Mesenchymal stem cell (in vitro differentiated cells and primary cell): Measurements from ENCODE around the gene C22orf39.
A peak's percentile ranks its signal among the peaks of the same experiment; 100 is the strongest.

Source experiments
- DNase-seq: peaks from one replicate; pipeline ENCODE4 v3.0.0-alpha.2; 2013
- H2AFZ ChIP-seq: one replicate; pipeline ENCODE4 v1.6.1; 2013; ENCODE audit warnings: low read depth, mild to moderate bottlenecking, control low read depth, inconsistent platforms, low read length, moderate library complexity
- H2AK5ac ChIP-seq: 2 replicates; pipeline ENCODE4 v1.6.1; 2013; ENCODE audit warnings: low read length, moderate library complexity, mild to moderate bottlenecking, inconsistent platforms; ENCODE audit not compliant: severe bottlenecking
- H2BK120ac ChIP-seq: one replicate; pipeline ENCODE4 v1.6.1; 2013; ENCODE audit warnings: low read depth, mild to moderate bottlenecking, inconsistent platforms, low read length, moderate library complexity
- H2BK12ac ChIP-seq, 2 experiments: one replicate each; pipeline ENCODE4 v1.6.1; 2013; ENCODE audit warnings: inconsistent platforms in 2 of 2, low read length in 2 of 2, mild to moderate bottlenecking in 2 of 2, moderate library complexity in 2 of 2, control low read depth in 1 of 2
- H2BK15ac ChIP-seq: one replicate; pipeline ENCODE4 v1.6.1; 2013; ENCODE audit warnings: mild to moderate bottlenecking, low read depth, inconsistent platforms; ENCODE audit not compliant: poor library complexity, severe bottlenecking
- H2BK5ac ChIP-seq: 2 replicates; pipeline ENCODE4 v1.6.1; 2013; ENCODE audit warnings: low read depth, mild to moderate bottlenecking, low read length, control low read depth, inconsistent platforms; ENCODE audit not compliant: poor library complexity, severe bottlenecking
- H3K14ac ChIP-seq, 2 experiments: one replicate each; pipeline ENCODE4 v1.6.1; 2013; ENCODE audit warnings: inconsistent platforms in 2 of 2, low read length in 2 of 2, control low read depth in 1 of 2, mild to moderate bottlenecking in 1 of 2, moderate library complexity in 1 of 2
- H3K18ac ChIP-seq, 2 experiments: one replicate each; pipeline ENCODE4 v1.6.1; 2013; ENCODE audit warnings: inconsistent platforms in 2 of 2, low read length in 2 of 2, control low read depth in 1 of 2, low read depth in 1 of 2, mild to moderate bottlenecking in 1 of 2
- H3K23ac ChIP-seq, 2 experiments: one replicate each; pipeline ENCODE4 v1.6.1; 2013; ENCODE audit warnings: inconsistent platforms in 2 of 2, low read length in 2 of 2, mild to moderate bottlenecking in 2 of 2, moderate library complexity in 2 of 2, control low read depth in 1 of 2
- H3K27ac ChIP-seq: 2 replicates; pipeline ENCODE4 v1.5.1; 2013; ENCODE audit warnings: mild to moderate bottlenecking, moderate library complexity, low read length, control low read depth, inconsistent platforms; ENCODE audit not compliant: poor library complexity, severe bottlenecking
- H3K27me3 ChIP-seq, 2 experiments: 2 replicates each; pipeline versions ENCODE4 v1.6.1 to v1.7.0; 2013; ENCODE audit warnings: low read length in 2 of 2, mild to moderate bottlenecking in 2 of 2, moderate library complexity in 2 of 2, control low read depth in 1 of 2, inconsistent platforms in 1 of 2; ENCODE audit not compliant: control insufficient read depth in 1 of 2, insufficient read depth in 1 of 2
- H3K36me3 ChIP-seq, 2 experiments: 2 replicates each; pipeline versions ENCODE4 v1.6.1 to v1.7.0; 2013; ENCODE audit warnings: low read length in 2 of 2, control low read depth in 1 of 2, inconsistent platforms in 1 of 2, low read depth in 1 of 2, mild to moderate bottlenecking in 1 of 2; ENCODE audit not compliant: insufficient read depth in 2 of 2, control insufficient read depth in 1 of 2
- H3K4ac ChIP-seq, 2 experiments: one replicate each; pipeline ENCODE4 v1.6.1; 2013; ENCODE audit warnings: inconsistent platforms in 2 of 2, low read length in 2 of 2, mild to moderate bottlenecking in 2 of 2, moderate library complexity in 2 of 2, control low read depth in 1 of 2, low read depth in 1 of 2
- H3K4me1 ChIP-seq: 2 replicates; pipeline ENCODE4 v1.6.1; 2013; ENCODE audit warnings: low read depth, low read length, control low read depth; ENCODE audit not compliant: control insufficient read depth, insufficient read depth
- H3K4me2 ChIP-seq: 2 replicates; pipeline ENCODE4 v1.6.1; 2013; ENCODE audit warnings: low read length, mild to moderate bottlenecking, inconsistent platforms; ENCODE audit not compliant: poor library complexity, severe bottlenecking
- H3K4me3 ChIP-seq, 2 experiments: 2 replicates each; pipeline versions ENCODE4 v1.5.1 to v1.7.0; 2013; ENCODE audit warnings: low read length in 2 of 2, mild to moderate bottlenecking in 2 of 2, control low read depth in 1 of 2, low read depth in 1 of 2; ENCODE audit not compliant: insufficient read depth in 1 of 2
- H3K79me1 ChIP-seq: replicated peaks from 2 replicates; pipeline ENCODE4 v1.6.1; 2013; ENCODE audit warnings: mild to moderate bottlenecking, control low read depth, low read length, inconsistent platforms; ENCODE audit not compliant: poor library complexity, severe bottlenecking
- H3K9ac ChIP-seq: 2 replicates; pipeline ENCODE4 v1.7.0; 2013; ENCODE audit warnings: mild to moderate bottlenecking, low read length, moderate library complexity
- H3K9me3 ChIP-seq: 2 replicates; pipeline ENCODE4 v1.7.0; 2013; ENCODE audit warnings: mild to moderate bottlenecking, low read length; ENCODE audit not compliant: control insufficient read depth
- H4K8ac ChIP-seq: one replicate; pipeline ENCODE4 v1.6.1; 2013; ENCODE audit warnings: inconsistent platforms, mild to moderate bottlenecking, low read length, moderate library complexity
- H4K91ac ChIP-seq: one replicate; pipeline ENCODE4 v1.6.1; 2013; ENCODE audit warnings: mild to moderate bottlenecking, low read length, inconsistent platforms
- WGBS: methylation state at CpG from one replicate; pipeline ENCODE4 v1.1.7; 2013; ENCODE audit warnings: mixed read lengths; 5-methylcytosine and 5-hydroxymethylcytosine counted together

C22orf39 gene

DNA sequence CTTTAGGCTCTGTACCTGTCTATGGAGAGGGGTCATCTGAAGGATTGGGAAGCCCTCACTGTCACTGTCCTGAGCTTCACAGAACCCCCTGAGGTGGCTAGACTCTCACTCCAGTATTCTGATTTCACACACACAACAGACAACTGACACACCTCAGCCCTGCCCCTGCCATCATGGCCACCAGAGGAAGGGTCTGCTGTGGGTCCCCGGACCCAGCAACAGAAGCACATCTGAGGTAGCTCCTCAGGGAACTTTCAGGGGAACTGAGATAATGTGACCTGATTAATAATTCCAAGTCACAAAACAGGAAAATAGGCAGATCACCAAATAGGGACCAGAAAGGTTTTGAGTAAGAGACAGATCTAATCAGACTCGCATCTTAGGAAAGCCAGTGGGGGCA lies 7.5 kb upstream of the C22orf39 start:
- H3K23ac ChIP-seq = no peak overlapping the region
- peaks cover 21% of the 10 kb centered on the region for H3K79me1 ChIP-seq
- H4K8ac ChIP-seq = no peak overlapping the region
- no peak overlapping the region for H2AFZ ChIP-seq
- H3K4ac ChIP-seq = no peak overlapping the region
- WGBS = 98% methylated on average over 2 of the region's 2 CpGs
- H2AK5ac ChIP-seq = no peak overlapping the region
- no peak overlapping the region for H2BK15ac ChIP-seq
- H3K9ac ChIP-seq = no peak overlapping the region
- no peaks in the 10 kb centered on the region for H3K27me3 ChIP-seq
- H3K14ac ChIP-seq = no peak overlapping the region
- H2BK120ac ChIP-seq = no peak overlapping the region
- H3K9me3 ChIP-seq = no peaks in the 10 kb centered on the region
- no peak for DNase-seq
- H3K18ac ChIP-seq = no peak overlapping the region
- no peak overlapping the region for H3K27ac ChIP-seq
- no peak overlapping the region for H2BK12ac ChIP-seq
- peaks cover 3% of the 10 kb centered on the region for H3K4me1 ChIP-seq
- peaks cover 59 to 91% of the 10 kb centered on the region in 2 experiments for H3K36me3 ChIP-seq
- H3K4me2 ChIP-seq = no peak overlapping the region
- H2BK5ac ChIP-seq = no peak overlapping the region
- no peak overlapping the region for H3K4me3 ChIP-seq
- H4K91ac ChIP-seq = no peak overlapping the region

GRCh38 chr22:19454156-19454555 lies 6.6 kb upstream of the C22orf39 start:
- 98% methylated on average over 6 of the region's 6 CpGs for WGBS
- Histone ChIP-seq H4K91ac (no peak overlapping the region), H3K4ac (no peak overlapping the region), H3K27ac (no peak overlapping the region), H2BK15ac (no peak overlapping the region), H3K36me3 (peaks cover 59 to 94% of the 10 kb centered on the region in 2 experiments), H2AFZ (no peak overlapping the region), H3K4me3 (no peak overlapping the region), H3K4me2 (no peak overlapping the region), H4K8ac (no peak overlapping the region), H3K9me3 (no peaks in the 10 kb centered on the region), H2BK120ac (no peak overlapping the region), H2AK5ac (no peak overlapping the region), H3K14ac (no peak overlapping the region), H2BK5ac (no peak overlapping the region), H3K23ac (no peak overlapping the region), H3K27me3 (no peaks in the 10 kb centered on the region), H3K4me1 (peaks cover 3% of the 10 kb centered on the region), H3K18ac (no peak overlapping the region), H3K79me1 (peaks cover 23% of the 10 kb centered on the region), H3K9ac (no peak overlapping the region), H2BK12ac (no peak overlapping the region)
- DNase-seq = no peak

GRCh38 chr22:19453718-19454117 lies 6.2 kb upstream of the C22orf39 start:
- Histone ChIP-seq H2AFZ (no peak overlapping the region), H2BK15ac (no peak overlapping the region), H3K23ac (no peak overlapping the region), H2BK12ac (no peak overlapping the region), H3K18ac (no peak overlapping the region), H3K4ac (no peak overlapping the region), H3K4me1 (peaks cover 4% of the 10 kb centered on the region), H3K79me1 (peaks cover 27% of the 10 kb centered on the region), H3K27me3 (no peaks in the 10 kb centered on the region), H2BK5ac (no peak overlapping the region), H3K14ac (no peak overlapping the region), H3K9me3 (no peaks in the 10 kb centered on the region), H4K91ac (no peak overlapping the region), H3K36me3 (peaks cover 59 to 93% of the 10 kb centered on the region in 2 experiments), H2AK5ac (no peak overlapping the region), H3K9ac (no peak overlapping the region), H4K8ac (peak overlapping the region; percentile 19), H3K4me2 (no peak overlapping the region), H2BK120ac (no peak overlapping the region), H3K27ac (no peak overlapping the region), H3K4me3 (no peak overlapping the region)
- no peak for DNase-seq
- WGBS = 95% methylated on average over 5 of the region's 5 CpGs

GRCh38 chr22:19451570-19451969 lies 4.1 kb upstream of the C22orf39 start:
- Histone ChIP-seq H2AFZ (no peak overlapping the region), H3K18ac (no peak overlapping the region), H3K9me3 (no peaks in the 10 kb centered on the region), H4K91ac (no peak overlapping the region), H3K27ac (no peak overlapping the region), H2AK5ac (no peak overlapping the region), H3K36me3 (peaks cover 45 to 76% of the 10 kb centered on the region in 2 experiments), H3K23ac (no peak overlapping the region), H3K79me1 (peaks cover 22% of the 10 kb centered on the region), H3K4ac (no peak overlapping the region), H3K9ac (no peak overlapping the region), H2BK15ac (no peak overlapping the region), H3K4me2 (no peak overlapping the region), H3K27me3 (no peaks in the 10 kb centered on the region), H3K4me1 (peaks cover 11% of the 10 kb centered on the region), H4K8ac (no peak overlapping the region), H2BK12ac (no peak overlapping the region), H2BK120ac (no peak overlapping the region), H2BK5ac (no peak overlapping the region), H3K4me3 (no peak overlapping the region), H3K14ac (no peak overlapping the region)
- DNase-seq = no peak
- WGBS = over 99% methylated on average over 4 of the region's 4 CpGs
